Neural progenitor cell (in vitro differentiated cells): ENCODE measurements around the gene KCNC1. TPM values are rescaled to one million over a fixed set of nuclear protein-coding genes. Genes with fewer than 3 reads are reported as not detected.

Source experiments
- DNase-seq: peaks from one replicate; pipeline ENCODE4 v3.0.0-alpha.2; 2016; ENCODE audit warnings: low spot score
- H2AFZ ChIP-seq: fragments of 200-600 bp; sonication (generic); replicated peaks from 2 replicates; pipeline ENCODE4 v1.6.1; 2016; ENCODE audit warnings: antibody characterized with exemption
- H3F3A ChIP-seq: fragments of 200-600 bp; sonication (generic); 2 replicates; pipeline ENCODE4 v1.6.1; 2016; ENCODE audit warnings: antibody characterized with exemption, low read depth
- H3K27ac ChIP-seq: fragments of 200-600 bp; sonication (generic); 2 replicates; pipeline ENCODE4 v1.5.1; 2016; ENCODE audit warnings: mild to moderate bottlenecking
- H3K27me3 ChIP-seq: fragments of 200-600 bp; sonication (generic); 2 replicates; pipeline ENCODE4 v1.6.1; 2016; ENCODE audit warnings: mild to moderate bottlenecking, moderate library complexity
- H3K36me3 ChIP-seq: fragments of 200-600 bp; sonication (generic); 2 replicates; pipeline ENCODE4 v1.5.1; 2016
- H3K4me1 ChIP-seq: fragments of 200-600 bp; sonication (generic); 2 replicates; pipeline ENCODE4 v1.6.1; 2016; ENCODE audit warnings: mixed run types
- H3K4me2 ChIP-seq: fragments of 200-600 bp; sonication (generic); 2 replicates; pipeline ENCODE4 v1.6.1; 2016
- H3K4me3 ChIP-seq: fragments of 200-600 bp; sonication (generic); 2 replicates; pipeline ENCODE4 v1.5.1; 2016
- H3K79me2 ChIP-seq: fragments of 200-600 bp; sonication (generic); 2 replicates; pipeline ENCODE4 v1.6.1; 2016; ENCODE audit warnings: low read depth
- H3K9ac ChIP-seq: fragments of 200-600 bp; sonication (generic); 2 replicates; pipeline ENCODE4 v1.6.1; 2016
- H3K9me3 ChIP-seq: fragments of 200-600 bp; sonication (generic); 2 replicates; pipeline ENCODE4 v1.5.1; 2016; ENCODE audit warnings: low read depth
- H4K20me1 ChIP-seq: fragments of 200-600 bp; sonication (generic); 2 replicates; pipeline ENCODE4 v1.6.1; 2016; ENCODE audit warnings: low read depth
- H3K27ac Mint-ChIP-seq: 3 replicates; pipeline ENCODE4 v1.8.0; 2021; ENCODE audit warnings: mixed read lengths
- H3K27me3 Mint-ChIP-seq: 2 replicates; pipeline ENCODE4 v1.8.0; 2022; ENCODE audit warnings: low read depth, mild to moderate bottlenecking, inconsistent platforms, moderate library complexity, mixed read lengths; ENCODE audit not compliant: insufficient read depth
- H3K36me3 Mint-ChIP-seq: 3 replicates; pipeline ENCODE4 v1.8.0; 2021; ENCODE audit warnings: mixed read lengths
- H3K4me1 Mint-ChIP-seq: 3 replicates; pipeline ENCODE4 v1.8.0; 2021; ENCODE audit warnings: mixed read lengths
- H3K4me3 Mint-ChIP-seq: 3 replicates; pipeline ENCODE4 v1.8.0; 2021; ENCODE audit warnings: mild to moderate bottlenecking, moderate library complexity, mixed read lengths
- H3K9me3 Mint-ChIP-seq: 3 replicates; pipeline ENCODE4 v1.8.0; 2020; ENCODE audit warnings: mixed read lengths
- EZH2 ChIP-seq: fragments of 200-600 bp; sonication (generic); IDR thresholded peaks from 2 replicates; pipeline ENCODE4 v1.6.1; 2017; ENCODE audit warnings: antibody characterized with exemption, mild to moderate bottlenecking, moderate library complexity
- EZH2phosphoT487 ChIP-seq: fragments of 200-600 bp; sonication (generic); IDR thresholded peaks from 2 replicates; pipeline ENCODE4 v1.6.1; 2017; ENCODE audit warnings: antibody characterized with exemption
- total RNA-seq: library from RNA; depleted of rRNA; stranded (reverse); fragments of >200 nt; gene quantifications from 2 replicates; pipeline ENCODE4 v1.2.3, GENCODE V29; 2015; ENCODE audit warnings: low replicate concordance
- TF ChIP-seq, protein P1 (sequence below): fragments of 200-600 bp; sonication (generic); IDR thresholded peaks from 2 replicates; pipeline ENCODE4 v1.5.1; 2017; ENCODE audit warnings: antibody characterized with exemption, mild to moderate bottlenecking

KCNC1 gene
- total RNA-seq, 1 donor from 2014 or later: 0.04 TPM

DNA sequence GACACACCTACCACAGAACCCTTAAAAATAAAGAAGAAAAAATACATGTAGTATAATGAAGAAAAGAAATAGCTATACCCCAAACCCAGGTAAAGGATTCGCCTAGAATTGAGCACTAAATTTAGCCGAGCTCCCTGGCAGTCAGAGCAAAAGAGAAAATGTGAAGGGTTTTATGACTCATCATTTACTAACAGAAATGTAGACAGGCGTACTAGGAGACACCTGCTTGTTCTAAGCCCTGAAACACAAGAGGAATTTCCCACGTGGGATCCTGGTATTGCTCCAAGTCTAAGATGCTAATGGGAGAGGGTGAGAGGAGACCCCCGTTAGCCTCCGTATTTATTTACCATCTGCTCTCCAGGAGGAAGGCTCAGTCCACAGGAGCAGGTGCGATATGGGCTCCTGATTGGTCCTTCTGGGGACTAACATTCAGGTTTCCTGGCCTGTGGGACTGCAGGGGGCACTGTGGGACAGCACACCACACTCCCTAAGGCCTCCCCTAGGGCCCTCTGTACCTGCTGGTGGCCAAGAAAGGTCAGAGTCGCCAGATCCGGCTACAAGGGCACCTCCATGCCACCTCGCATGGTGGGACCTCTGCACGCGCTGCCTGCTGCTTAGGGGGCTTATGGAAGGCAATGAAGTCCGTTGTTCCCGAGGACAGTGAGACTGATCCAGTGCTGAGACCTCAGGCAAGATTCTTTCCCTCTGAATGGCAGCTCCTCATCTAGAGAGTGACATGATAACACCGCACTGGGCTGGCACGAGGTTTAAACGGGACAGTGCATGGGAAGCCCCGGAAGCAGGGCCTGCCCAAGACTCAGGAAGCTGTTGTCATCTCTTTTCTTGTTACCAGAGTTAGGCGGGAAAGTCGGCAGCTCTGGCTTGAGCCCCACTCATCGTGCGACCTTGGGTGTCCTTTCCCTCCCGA lies 25.8 kb downstream of the KCNC1 start:
- Histone ChIP-seq H3K4me1 (peaks cover 14% of the 10 kb centered on the region), H4K20me1 (peaks cover 5% of the 10 kb centered on the region), H3K9ac (no peak overlapping the region), H3K27ac (no peak overlapping the region), H3F3A (peaks cover 14% of the 10 kb centered on the region), H3K79me2 (no peaks in the 10 kb centered on the region), H3K4me3 (no peak overlapping the region), H3K9me3 (no peaks in the 10 kb centered on the region), H3K27me3 (peaks cover 26% of the 10 kb centered on the region), H3K36me3 (no peaks in the 10 kb centered on the region), H3K4me2 (no peak overlapping the region), H2AFZ (no peak overlapping the region)
- Mint-ChIP-seq H3K27me3 (peaks cover 10% of the 10 kb centered on the region), H3K36me3 (no peaks in the 10 kb centered on the region), H3K27ac (no peak overlapping the region), H3K9me3 (peaks cover 9% of the 10 kb centered on the region), H3K4me3 (peak overlapping the region; percentile 15), H3K4me1 (peaks cover 19% of the 10 kb centered on the region)
- DNase-seq: peak; percentile 88
- TF ChIP-seq EZH2: no peak
- TF ChIP-seq, protein P1, sequence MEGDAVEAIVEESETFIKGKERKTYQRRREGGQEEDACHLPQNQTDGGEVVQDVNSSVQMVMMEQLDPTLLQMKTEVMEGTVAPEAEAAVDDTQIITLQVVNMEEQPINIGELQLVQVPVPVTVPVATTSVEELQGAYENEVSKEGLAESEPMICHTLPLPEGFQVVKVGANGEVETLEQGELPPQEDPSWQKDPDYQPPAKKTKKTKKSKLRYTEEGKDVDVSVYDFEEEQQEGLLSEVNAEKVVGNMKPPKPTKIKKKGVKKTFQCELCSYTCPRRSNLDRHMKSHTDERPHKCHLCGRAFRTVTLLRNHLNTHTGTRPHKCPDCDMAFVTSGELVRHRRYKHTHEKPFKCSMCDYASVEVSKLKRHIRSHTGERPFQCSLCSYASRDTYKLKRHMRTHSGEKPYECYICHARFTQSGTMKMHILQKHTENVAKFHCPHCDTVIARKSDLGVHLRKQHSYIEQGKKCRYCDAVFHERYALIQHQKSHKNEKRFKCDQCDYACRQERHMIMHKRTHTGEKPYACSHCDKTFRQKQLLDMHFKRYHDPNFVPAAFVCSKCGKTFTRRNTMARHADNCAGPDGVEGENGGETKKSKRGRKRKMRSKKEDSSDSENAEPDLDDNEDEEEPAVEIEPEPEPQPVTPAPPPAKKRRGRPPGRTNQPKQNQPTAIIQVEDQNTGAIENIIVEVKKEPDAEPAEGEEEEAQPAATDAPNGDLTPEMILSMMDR: peak; percentile 84
- TF ChIP-seq EZH2phosphoT487: no peak

DNA sequence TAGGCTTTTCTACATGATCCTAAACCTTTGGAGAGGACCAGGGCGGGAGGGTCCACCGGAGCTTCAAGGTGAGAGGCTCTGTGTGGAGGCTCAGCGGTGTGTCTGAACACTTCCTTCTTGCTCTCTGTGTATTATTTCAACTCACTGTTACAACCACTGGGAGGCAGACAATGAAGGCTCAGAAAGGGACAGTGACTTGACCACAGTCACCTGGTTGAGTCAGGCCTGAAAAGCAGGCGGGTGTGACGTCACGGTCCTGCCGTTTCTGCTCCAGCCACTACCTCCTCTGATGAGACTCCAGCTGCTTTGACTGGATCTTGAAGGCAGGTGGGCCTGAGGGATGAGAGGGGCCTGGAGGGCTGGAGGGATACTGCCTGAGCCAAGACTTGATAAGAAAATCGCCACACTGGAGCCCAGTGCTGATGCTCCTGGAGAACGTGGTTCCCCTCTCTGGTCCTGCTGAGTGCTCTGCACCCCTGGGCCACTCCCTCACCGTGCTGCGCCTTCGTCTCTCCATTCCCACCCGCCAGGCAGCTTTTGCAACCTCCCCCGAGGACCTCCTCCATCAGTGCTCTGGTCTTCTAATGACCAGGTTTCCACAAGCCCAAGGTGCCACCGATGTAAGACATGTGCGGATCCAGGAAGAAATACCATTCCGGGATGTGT lies 27.9 kb downstream of the KCNC1 start:
- Mint-ChIP-seq H3K4me1 (peaks cover 32% of the 10 kb centered on the region), H3K9me3 (peaks cover 9% of the 10 kb centered on the region), H3K27ac (no peak overlapping the region), H3K4me3 (peak overlapping the region; percentile 11), H3K27me3 (peaks cover 13% of the 10 kb centered on the region), H3K36me3 (no peaks in the 10 kb centered on the region)
- H3K27ac ChIP-seq: no peak overlapping the region
- H3K79me2 ChIP-seq: no peaks in the 10 kb centered on the region
- no peaks in the 10 kb centered on the region for H3K9me3 ChIP-seq
- no peak overlapping the region for H3K4me2 ChIP-seq
- H3K4me1 ChIP-seq: peaks cover 26% of the 10 kb centered on the region
- no peak overlapping the region for H2AFZ ChIP-seq
- peaks cover 8% of the 10 kb centered on the region for H4K20me1 ChIP-seq
- no peak overlapping the region for H3K4me3 ChIP-seq
- TF ChIP-seq EZH2 (no peak), EZH2phosphoT487 (no peak)
- TF ChIP-seq, protein P1: no peak
- peaks cover 26% of the 10 kb centered on the region for H3F3A ChIP-seq
- peaks cover 21% of the 10 kb centered on the region for H3K27me3 ChIP-seq
- no peak for DNase-seq
- no peaks in the 10 kb centered on the region for H3K36me3 ChIP-seq
- H3K9ac ChIP-seq: no peak overlapping the region

DNA sequence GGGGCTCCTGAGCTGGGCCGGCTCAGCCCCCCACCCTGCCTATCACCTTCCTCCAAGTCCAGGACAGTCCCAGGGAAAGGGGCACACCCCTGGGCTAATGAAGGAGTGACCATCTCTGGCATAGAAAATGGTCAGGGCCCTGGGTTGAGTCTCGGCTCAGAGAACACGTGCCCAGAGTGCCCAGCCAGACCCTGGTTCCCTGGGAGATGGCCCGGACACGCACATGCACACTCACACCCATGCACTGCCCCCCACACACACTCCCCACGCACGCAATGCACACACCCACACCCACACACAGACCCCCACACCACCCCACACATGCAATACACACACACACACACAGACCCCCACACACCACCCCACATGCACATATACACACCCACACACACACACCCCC lies 28.7 kb downstream of the KCNC1 start:
- no peaks in the 10 kb centered on the region for H3K36me3 Mint-ChIP-seq
- Histone ChIP-seq H3K27ac (no peak overlapping the region), H2AFZ (no peak overlapping the region), H3K36me3 (no peaks in the 10 kb centered on the region), H3K4me1 (peaks cover 26% of the 10 kb centered on the region), H3K9ac (no peak overlapping the region), H3K9me3 (no peaks in the 10 kb centered on the region), H3K27me3 (peaks cover 13% of the 10 kb centered on the region), H3F3A (peaks cover 26% of the 10 kb centered on the region), H3K4me3 (no peak overlapping the region), H3K79me2 (no peaks in the 10 kb centered on the region), H3K4me2 (no peak overlapping the region), H4K20me1 (peaks cover 8% of the 10 kb centered on the region)
- TF ChIP-seq EZH2phosphoT487 (no peak), EZH2 (no peak)
- TF ChIP-seq, protein P1: no peak
- peaks cover 9% of the 10 kb centered on the region for H3K9me3 Mint-ChIP-seq
- no peak for DNase-seq
- peaks cover 18% of the 10 kb centered on the region for H3K27me3 Mint-ChIP-seq
- H3K4me3 Mint-ChIP-seq: no peak overlapping the region
- peaks cover 39% of the 10 kb centered on the region for H3K4me1 Mint-ChIP-seq
- no peak overlapping the region for H3K27ac Mint-ChIP-seq
